ENCODE results near the gene KAT2A. TPM values are rescaled to one million over a fixed set of nuclear protein-coding genes. Genes with fewer than 3 reads are reported as not detected.

The KAT2A gene
- 10 to 100 TPM; 26.4 to 31.3 TPM for total RNA-seq

GRCh38 chr17:42120770-42121769, at the start of gene KAT2A:
TSS of gene KAT2A (minus strand) at chr17:42121367. CDS start at chr17:42121304, 63 bp downstream.
- Histone ChIP-seq H3K27ac (no peak within 1 kb of the TSS), H3K4me3 (peak within 1 kb of the TSS; percentile 93), H3K27me3 (replicated peaks; ENCODE audit: insufficient read depth) (no peaks in the 10 kb centered on the region), H3K4me1 (ENCODE audit: control insufficient read depth in 1 of 2, low read depth in 2 of 2) (peaks cover 7 to 10% of the 10 kb centered on the region in 2 donors), H3K9me3 (no peaks in the 10 kb centered on the region), H3K36me3 (peaks cover 6% of the 10 kb centered on the region)
- no peak for TF ChIP-seq CTCF (IDR thresholded peaks at IDR 0.05)
- DNase-seq (ENCODE audit: low spot score) (no peak), ATAC-seq (ENCODE audit: insufficient number of reproducible peaks, low FRiP score, low read depth) (no peak)

GRCh38 chr17:42169351-42169750, 48.2 kb upstream of the KAT2A start:
- ATAC-seq (ENCODE audit: insufficient number of reproducible peaks, low FRiP score, low read depth) (no peak), DNase-seq (ENCODE audit: low spot score) (no peak)
- H3K9me3 ChIP-seq, result no peaks in the 10 kb centered on the region
- no peak overlapping the region for H3K27ac ChIP-seq
- no peaks in the 10 kb centered on the region for H3K27me3 ChIP-seq (replicated peaks; ENCODE audit: insufficient read depth)
- no peaks in the 10 kb centered on the region for H3K36me3 ChIP-seq
- no peak for TF ChIP-seq CTCF (IDR thresholded peaks at IDR 0.05)
- no peak overlapping the region for H3K4me3 ChIP-seq
- H3K4me1 ChIP-seq (ENCODE audit: control insufficient read depth in 1 of 2, low read depth in 2 of 2), result no peaks in the 10 kb centered on the region

GRCh38 chr17:42167807-42168206, 46.6 kb upstream of the KAT2A start:
- ATAC-seq (ENCODE audit: insufficient number of reproducible peaks, low FRiP score, low read depth) (no peak), DNase-seq (ENCODE audit: low spot score) (no peak)
- H3K9me3 ChIP-seq, result no peaks in the 10 kb centered on the region
- H3K4me3 ChIP-seq, result no peak overlapping the region
- no peaks in the 10 kb centered on the region for H3K36me3 ChIP-seq
- no peaks in the 10 kb centered on the region for H3K4me1 ChIP-seq (ENCODE audit: control insufficient read depth in 1 of 2, low read depth in 2 of 2)
- TF ChIP-seq CTCF (IDR thresholded peaks at IDR 0.05), result no peak
- H3K27me3 ChIP-seq (replicated peaks; ENCODE audit: insufficient read depth), result no peaks in the 10 kb centered on the region
- H3K27ac ChIP-seq, result no peak overlapping the region

GRCh38 chr17:42166196-42166763, 45.1 kb upstream of the KAT2A start:
- H3K9me3 ChIP-seq, result no peaks in the 10 kb centered on the region
- H3K36me3 ChIP-seq, result no peaks in the 10 kb centered on the region
- DNase-seq (ENCODE audit: low spot score) (no peak), ATAC-seq (ENCODE audit: insufficient number of reproducible peaks, low FRiP score, low read depth) (no peak)
- H3K4me1 ChIP-seq (ENCODE audit: control insufficient read depth in 1 of 2, low read depth in 2 of 2), result no peaks in the 10 kb centered on the region
- no peak for TF ChIP-seq CTCF (IDR thresholded peaks at IDR 0.05)
- H3K4me3 ChIP-seq, result no peak overlapping the region
- H3K27me3 ChIP-seq (replicated peaks; ENCODE audit: insufficient read depth), result no peaks in the 10 kb centered on the region
- H3K27ac ChIP-seq, result no peak overlapping the region

GRCh38 chr17:42165751-42166150, 44.6 kb upstream of the KAT2A start:
- no peak for DNase-seq (ENCODE audit: low spot score)
- no peaks in the 10 kb centered on the region for H3K9me3 ChIP-seq
- H3K4me3 ChIP-seq, result no peak overlapping the region
- TF ChIP-seq CTCF (IDR thresholded peaks at IDR 0.05), result no peak
- H3K4me1 ChIP-seq (ENCODE audit: control insufficient read depth in 1 of 2, low read depth in 2 of 2), result no peaks in the 10 kb centered on the region
- H3K27me3 ChIP-seq (replicated peaks; ENCODE audit: insufficient read depth), result no peaks in the 10 kb centered on the region
- no peak overlapping the region for H3K27ac ChIP-seq
- no peak for ATAC-seq (ENCODE audit: insufficient number of reproducible peaks, low FRiP score, low read depth)
- H3K36me3 ChIP-seq, result no peaks in the 10 kb centered on the region
